GM18868 (cell line): Measurements from ENCODE around the gene SYNGR4.
"Not testable (repeated sequence)": the region's sequence is repeated elsewhere in the genome, so short reads cannot be mapped to it uniquely, and the experiment has no call there.

Experiments
- ATAC-seq: cut with Tn5 transposase; IDR thresholded peaks from one replicate; pipeline ENCODE4 v1.9.1; 2021; ENCODE audit warnings: mild to moderate bottlenecking, moderate library complexity; ENCODE audit not compliant: unreplicated experiment

SYNGR4 gene, protein sequence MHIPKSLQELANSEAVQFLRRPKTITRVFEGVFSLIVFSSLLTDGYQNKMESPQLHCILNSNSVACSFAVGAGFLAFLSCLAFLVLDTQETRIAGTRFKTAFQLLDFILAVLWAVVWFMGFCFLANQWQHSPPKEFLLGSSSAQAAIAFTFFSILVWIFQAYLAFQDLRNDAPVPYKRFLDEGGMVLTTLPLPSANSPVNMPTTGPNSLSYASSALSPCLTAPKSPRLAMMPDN

DNA sequence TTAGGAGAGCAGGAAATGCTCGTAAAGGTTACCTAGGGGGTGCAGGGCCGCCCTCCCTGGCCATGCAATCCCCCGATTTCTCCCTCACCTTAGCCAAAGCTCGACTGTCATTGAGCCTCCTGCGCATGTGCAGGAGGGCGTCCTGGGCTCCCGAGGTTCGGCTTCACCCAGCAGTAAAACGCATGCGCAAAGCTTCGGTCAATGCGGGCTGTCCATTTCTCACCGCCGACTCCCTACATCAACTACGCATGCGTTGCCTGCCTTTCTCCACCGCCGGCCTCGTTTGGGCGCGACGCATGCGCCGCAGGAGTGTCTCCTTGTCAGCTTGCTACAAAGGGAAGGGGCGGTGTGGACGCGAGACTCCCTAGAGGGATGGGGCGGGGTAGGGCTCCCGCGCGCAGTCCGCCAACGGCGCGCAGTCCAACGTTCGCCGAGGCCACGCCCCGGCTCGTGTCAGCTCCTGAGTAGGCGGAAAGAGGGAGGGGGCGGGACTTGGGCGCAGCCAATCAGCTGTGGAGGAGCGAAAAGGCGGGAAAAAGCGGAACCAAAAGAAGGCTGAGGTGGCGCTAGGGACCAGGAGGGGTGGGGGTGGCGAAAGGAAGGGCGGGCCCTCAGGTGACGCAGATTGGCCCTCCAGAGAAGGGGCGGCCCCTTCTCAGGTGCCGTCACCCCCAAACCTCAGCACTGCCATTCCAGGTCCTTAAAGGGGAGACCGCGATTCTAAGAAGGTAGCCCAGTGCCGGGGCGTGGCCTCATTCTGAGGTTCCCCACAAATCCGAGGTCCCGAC is at the start of gene SYNGR4, which contains the start of gene TMEM143:
Gene SYNGR4, plus strand, starts transcription at position 558 of the 788 bp plus-strand sequence. CDS start 1,476 bp downstream, outside the sequence.
Gene TMEM143, minus strand, starts transcription at position 131 of the 788 bp plus-strand sequence. Its CDS starts 20 bp downstream, at position 111.
- ATAC-seq: peak; percentile 84

DNA sequence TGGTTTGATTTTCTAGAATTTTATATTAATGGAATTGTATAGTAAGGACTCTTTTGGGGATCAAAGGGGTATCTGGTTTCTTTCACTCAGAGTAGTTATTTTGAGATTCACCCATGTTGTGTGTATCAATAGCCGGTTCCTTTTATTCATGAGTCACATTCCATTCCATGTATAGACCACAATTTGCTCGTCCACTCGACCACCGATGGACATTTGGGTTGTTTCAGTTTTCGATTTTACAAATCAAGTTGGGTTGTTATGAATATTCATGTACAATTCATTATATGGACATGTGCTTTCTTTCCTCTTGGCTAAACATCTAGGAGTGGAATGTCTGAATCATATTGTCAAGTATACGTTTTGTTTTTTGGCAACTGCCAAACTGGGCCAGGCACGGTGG is 48.5 kb upstream of the SYNGR4 start:
- no peak for ATAC-seq

DNA sequence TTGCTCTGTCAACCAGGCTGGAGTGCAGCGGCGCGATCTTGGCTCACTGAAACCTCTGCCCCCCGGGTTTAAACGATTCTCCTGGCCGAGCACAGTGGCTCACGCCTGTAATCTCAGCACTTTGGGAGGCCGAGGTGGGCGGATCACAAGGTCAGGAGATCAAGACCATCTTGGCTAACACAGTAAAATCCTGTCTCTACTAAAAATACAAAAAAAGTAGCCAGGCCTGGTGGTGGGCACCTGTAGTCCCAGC is 46.5 kb upstream of the SYNGR4 start:
- not testable (repeated sequence) for ATAC-seq

DNA sequence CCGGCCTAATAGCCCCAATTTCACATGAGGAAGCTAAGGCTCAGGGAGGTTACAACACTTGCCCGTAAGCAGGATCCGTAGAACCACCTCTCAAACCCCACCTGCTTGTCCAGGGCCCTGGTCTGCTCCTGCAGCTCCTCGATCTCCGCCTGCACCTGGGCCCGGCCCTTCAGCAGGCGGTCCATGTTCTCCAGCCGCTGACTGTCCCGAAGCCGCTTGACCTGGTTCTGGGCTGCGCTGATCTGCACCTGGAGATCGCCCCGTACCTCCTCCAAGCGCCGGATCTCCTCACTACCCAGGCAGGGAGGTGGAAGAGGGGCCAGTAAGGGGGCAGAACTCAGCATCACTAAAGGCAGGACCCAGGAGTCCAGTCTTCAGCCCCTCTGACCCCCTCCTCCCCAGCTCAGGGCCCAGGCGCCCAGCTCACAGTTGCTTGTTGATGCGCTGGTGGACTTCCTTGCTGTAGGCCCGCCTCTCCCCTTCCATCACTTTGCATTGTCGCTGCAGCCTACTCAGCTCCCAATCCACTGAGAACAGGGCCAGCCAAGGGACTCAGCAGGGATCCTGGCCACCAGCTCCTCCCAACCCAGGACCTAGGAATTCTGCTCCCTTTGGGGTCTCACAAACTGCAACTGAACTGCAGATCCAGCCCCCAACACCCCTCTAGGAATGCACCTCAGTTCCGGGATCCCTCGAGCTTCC is 45.7 kb upstream of the SYNGR4 start:
- no peak for ATAC-seq

DNA sequence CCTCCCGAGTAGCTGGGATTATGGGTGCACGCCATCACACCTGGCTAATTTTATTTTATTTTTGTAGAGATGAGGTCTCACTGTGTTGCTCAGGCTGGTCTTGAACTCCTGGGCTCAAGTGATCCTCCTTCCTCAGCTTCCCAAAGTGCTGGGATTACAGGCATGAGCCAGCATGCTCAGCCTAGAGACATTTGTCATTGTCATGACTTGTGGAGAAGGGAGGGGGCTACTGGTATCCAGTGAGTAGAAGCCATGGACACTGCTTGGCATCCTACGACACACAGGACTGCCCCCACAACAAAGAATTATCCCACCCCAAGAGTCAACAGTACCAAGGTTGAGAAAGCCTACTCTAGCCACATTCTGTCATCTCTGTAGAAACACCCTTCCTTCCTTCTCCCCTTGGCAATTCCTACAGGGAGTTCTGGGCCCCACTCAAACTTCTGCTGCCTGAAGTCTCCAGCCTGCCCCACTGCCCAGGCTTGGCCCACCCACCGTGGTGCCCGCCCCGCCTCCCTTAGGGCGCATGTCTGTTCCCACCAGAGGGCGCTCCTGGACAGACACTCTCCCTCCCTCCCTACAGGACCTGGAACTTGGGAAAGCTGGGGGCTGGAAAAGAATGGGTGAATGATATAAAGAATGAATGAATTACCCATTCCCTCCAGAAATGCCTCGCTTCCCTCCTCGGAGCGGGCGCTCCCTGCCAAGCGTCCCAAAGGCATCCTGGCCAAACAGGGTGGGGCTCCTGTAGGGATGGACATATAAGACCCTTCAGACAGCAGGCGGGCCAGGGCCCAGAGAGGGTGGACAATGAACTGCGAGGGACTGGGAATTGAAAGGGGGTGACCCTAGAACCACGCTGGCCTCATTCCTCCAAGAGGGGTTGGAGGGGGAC is 44.3 kb upstream of the SYNGR4 start:
- no peak for ATAC-seq

DNA sequence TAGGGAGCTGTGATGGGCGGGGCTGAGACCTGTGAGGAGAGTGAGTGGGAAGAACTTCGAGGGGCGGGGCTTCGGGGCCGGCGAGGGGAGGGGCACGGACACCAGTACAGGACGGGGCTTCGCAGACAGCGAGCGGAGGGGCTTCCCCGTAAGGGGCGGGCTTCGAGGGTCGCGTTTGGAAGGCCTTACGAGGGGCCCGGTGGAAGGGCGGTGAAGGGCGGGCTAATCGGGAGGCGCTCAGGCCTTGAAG is 42.9 kb upstream of the SYNGR4 start:
- peak; percentile 47 for ATAC-seq

DNA sequence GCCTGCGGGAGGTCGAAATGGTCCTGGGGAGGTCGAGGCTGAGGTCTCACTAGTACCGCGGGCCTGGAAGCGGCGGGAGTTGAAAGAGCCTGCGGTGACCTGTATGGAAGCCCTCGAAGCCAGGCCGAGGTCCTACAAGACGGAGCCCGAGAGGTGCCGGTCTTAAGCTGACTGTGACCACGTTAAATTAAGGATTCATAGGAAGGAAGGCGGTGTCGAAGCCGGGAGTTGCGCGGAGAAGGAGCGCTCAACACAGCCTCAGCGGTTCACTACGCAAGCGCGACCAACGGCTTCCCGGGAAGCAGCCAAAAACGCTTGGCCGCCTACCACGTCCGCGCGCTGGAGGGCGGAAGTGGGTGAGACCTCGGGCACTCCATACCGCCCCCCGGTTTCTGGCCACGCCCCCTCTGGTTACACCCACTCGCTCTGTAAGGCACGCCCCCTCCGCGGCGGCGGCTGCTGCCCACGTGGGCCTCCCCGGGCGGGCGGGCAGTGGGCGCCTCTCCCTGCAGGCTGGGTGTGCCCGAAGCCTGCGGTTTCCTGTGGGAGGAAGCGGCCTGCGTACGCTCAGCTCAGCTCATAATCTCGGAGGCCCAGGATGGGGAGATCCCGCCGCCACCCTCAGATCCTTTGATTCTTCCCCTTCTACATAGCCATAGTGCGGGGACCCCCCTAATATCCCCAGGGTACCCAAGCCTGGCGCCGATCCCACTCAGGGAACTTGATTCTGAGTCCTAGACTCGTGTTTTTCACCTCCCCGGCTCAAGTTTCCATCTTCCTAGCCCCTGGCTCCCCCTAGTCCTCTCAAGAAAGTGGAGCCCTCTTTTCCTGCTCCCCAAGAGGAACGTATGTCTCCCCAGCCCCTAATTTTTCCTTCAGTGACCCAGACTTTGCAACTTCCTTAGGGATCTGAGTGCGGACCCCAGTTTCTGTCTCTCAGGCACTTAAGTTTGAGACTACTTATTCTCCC is 42.3 kb upstream of the SYNGR4 start:
- peak; percentile 57 for ATAC-seq

DNA sequence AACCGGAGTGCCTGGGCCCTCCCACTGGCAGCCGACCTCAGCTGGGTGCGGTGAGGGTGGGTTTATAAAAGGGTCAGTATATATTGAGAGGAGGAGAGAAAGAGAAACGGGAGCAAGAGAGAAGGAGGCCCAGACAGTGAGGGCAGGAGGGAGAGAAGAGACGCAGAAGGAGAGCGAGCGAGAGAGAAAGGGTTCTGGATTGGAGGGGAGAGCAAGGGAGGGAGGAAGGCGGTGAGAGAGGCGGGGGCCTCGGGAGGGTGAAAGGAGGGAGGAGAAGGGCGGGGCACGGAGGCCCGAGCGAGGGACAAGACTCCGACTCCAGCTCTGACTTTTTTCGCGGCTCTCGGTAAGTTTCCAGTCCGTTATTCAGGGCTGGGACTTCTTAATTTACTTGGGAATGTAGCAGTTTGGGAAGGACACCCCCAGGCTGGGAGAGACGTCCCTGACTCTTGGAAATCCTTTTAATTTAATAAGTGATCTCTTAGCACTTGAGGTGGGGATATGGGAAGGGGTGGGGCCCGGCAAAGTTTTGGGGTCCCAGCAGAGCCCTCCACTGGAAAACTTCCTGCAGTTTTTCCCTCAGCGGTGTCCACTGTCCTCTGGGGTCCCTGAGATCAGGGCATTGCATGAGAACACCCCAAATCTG is 38.8 kb upstream of the SYNGR4 start, which contains the start of gene EMP3:
Gene EMP3, plus strand, starts transcription at position 288 of the 646 bp plus-strand sequence. CDS start 1,293 bp downstream, outside the sequence.
- peak; percentile 23 for ATAC-seq

DNA sequence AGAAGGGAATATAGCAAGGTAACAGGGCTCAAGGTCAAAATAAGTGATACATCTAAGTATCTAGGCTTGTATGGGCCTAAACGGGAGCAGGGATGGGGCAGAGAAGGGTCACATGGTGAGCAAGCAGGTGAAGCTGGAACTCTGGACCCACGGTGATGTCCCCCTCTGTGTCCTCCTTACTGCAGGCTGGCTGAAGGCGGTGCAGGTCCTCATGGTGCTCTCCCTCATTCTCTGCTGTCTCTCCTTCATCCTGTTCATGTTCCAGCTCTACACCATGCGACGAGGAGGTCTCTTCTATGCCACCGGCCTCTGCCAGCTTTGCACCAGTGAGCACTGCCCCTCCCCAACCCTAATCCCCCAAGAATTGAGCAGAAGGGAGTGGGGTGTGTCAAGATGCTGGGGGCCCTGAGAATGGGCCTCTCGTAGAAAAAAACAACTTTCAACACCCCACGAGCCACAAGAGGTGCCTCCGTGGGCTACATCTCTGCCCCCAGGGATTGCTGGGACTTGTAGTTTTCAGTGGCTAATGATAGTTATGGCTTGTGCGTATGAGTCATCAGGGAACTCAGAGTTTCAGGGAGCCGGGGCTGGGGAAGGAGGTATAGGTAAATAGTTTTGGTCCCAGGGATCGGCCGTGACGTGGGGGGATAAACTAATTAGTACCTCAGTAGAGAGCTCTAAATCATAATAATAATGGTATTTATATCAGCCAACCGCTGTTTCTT is 34.8 kb upstream of the SYNGR4 start:
- no peak for ATAC-seq

DNA sequence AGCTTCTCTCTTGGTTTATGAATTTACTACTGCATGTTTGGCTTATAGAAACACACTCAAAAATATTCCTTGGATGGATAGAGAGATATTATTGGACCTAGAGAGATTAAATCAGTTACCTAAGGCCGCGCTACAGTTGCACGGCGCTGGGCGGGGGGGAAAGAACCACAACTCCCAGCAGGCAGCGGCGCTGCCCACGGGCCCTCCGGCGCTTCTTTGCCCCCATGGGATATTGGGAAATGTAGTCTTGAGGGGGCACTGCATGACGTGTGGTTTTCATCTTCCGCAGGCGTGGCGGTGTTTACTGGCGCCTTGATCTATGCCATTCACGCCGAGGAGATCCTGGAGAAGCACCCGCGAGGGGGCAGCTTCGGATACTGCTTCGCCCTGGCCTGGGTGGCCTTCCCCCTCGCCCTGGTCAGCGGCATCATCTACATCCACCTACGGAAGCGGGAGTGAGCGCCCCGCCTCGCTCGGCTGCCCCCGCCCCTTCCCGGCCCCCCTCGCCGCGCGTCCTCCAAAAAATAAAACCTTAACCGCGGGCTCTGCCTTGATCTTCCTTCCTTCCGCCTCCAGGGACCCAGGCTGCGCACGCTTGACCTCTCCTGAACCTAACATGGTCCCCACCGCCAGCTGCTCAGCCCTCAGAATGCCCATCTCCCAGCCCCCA is 34.0 kb upstream of the SYNGR4 start:
- ATAC-seq: no peak

DNA sequence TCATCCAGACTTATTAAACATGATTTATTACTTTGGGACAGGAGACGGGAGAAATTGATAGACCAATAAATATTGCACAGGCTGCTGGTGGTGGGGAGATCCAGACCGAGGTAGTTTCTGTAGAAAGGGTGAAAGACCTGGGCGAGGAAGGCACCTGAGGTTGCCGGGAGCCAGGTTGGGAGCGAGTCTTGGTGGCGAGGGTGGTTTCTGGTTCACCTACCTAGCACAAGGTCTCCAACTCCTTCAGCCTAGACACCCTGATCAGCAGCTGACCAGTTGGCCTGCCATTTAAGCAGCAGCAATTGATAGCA is 31.9 kb upstream of the SYNGR4 start:
- no peak for ATAC-seq

DNA sequence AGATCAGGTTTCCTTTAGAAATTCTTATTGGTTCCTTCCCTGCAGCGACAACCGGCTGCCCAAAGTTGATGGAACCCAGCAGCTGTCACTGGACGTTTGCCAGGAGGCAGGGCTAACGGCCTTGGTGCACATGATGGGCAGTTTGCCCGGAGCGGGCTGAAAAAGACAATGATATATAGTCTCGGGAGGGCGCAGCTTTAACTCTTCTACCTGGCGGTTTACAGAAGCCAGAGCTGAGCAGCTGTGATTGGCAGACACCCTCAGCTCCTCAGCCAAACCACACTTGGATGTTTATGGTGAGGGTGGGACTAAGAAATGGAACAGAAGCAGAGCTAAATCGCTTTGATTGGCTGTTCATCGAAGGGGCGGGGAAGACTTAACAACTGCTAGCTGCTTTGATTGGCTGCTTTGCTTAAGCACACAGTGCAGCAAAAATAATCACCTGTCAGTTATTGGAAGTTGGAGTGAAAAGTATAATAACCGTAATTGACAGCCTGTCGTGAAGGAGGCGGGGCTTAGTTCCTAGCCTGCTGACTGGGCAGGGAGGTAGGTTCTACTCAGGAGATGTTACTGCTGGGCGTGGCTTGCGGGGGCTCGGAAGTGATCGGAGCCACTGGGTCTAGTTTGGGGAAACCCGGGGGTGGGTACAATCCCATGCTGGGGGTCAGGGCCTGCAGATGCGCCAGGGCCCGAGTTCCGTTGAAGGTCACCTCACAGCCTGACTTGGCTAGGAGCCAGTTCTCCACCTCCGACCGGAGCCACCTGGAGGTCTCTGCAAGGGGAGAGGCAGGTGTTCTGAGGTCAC is 31.3 kb upstream of the SYNGR4 start:
- peak; percentile 59 for ATAC-seq

DNA sequence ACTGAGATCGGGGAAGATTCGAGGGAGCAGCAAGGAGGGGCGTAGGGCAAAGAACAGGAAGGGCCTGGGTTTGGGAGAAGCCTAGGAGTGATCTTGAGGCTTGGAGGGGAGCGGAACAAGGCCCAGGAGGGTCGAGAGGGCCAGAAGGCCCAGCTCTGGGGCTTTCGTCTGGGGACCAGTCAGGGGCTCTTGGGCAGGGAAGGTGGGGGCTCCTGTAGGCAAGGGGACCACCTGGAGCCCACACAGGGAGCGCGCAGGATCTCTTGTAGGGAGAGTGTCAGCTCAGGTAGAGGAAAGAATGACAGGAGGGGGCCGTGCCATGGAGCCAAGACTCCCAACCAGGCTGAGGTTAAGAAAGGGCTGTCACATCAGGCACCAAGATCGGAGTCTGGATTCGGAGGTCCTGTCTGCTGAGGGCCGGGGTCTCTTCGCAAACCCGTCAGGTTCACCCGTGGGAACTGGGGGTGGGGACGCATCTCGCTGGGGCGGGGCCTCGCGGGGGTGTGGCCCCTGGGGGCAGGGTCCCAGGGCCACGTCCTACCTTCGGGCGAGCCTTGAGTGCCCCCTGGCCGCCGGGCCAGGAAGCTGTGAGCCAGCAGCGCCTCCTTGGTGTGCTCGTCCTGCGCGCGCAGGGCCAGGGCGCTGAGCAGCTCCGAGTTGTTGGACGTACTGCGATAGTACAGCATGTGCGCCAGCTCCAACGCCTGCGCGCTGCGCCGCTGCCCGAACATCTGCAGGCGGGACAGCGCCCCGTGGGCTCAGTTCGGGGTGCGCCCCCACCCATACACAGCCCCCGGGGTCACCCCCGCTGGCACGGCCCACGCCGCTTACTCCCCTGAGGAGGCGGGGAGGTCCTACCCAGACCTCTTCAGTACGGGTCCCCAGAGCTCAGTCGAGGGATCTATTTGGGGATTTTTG is 30.4 kb upstream of the SYNGR4 start:
- ATAC-seq: peak; percentile 54

DNA sequence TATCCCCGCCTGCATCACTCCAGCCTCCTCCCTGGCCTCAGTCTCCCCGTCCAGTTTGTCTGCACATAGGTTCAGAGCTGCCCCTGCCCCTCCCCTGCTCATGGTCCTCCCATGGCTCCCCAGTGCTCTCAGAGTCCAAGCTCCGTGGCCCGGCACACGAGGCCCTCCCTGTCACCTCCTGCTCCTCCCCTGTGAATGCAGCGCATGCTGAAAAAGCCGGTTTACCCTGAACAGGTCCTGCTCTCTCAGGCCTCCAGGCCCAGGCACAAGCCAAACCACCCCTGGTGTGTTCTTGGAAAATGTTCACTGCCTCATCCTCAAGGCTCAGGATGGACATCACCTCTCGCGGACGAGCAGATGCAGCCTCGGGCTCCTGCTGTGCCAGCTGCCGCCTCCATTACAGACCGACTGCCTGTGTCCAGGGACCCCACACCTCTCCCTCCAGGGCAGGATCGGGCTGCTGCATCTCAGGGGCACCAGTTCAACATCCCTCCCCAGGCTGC is 25.9 kb upstream of the SYNGR4 start:
- no peak for ATAC-seq

DNA sequence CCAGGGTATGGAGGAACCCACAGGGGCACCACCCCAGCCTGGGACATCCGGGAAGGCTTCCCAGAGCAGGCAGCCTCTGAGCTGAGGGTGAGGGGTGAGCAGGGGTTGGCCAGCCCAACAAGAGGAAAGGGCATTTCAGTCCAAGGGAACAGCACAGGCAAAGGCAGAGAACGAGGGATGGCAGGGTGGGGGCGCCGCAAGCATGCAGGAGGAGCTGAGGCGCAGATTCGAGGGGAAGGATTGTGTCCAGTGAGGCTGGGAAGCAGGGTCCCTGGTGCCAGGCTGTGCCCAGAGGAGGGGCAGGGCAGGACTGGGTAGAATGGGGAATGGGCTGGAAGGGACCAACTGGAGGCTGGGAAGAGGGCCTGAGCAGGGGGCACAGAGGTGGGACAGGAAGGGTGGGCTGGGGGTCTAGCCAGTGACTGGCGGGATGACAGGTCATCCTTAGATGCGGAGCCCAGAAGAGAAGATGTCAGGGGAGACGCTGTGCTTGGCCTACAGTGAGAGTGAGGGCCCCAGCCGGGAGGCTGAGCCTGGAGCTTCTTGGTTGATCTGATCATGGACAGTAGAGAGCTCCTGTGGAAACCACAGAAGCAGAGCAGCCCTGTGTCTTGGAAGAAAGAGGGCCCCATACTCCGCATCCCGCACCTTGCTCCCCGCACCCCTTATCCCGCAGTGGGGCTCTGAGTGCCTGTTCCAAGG is 25.2 kb upstream of the SYNGR4 start:
- ATAC-seq: no peak

DNA sequence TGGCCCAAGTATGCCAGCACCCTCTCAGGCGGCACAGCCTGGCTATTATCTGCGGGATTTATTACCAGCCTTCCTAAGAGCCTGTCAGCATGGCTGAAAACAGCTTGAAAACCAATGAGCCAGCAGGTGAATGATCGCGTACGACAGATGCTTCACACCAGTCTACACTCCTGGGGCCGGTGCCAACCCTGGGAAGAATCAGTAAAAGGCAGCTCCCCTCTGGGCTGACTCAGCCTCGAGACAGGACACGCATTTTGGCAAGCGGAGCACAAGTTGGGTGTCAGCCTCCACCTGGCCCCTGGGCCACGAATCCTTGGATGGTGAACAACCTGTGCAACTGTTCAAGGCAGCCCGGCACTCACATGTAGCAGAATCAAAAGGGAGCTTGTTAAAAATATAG is 23.2 kb upstream of the SYNGR4 start:
- ATAC-seq: no peak
